Measurements from ENCODE around the gene KNTC1.
A peak's percentile ranks its signal among the peaks of the same experiment; 100 is the strongest.
"Not testable (repeated sequence)": the region's sequence is repeated elsewhere in the genome, so short reads cannot be mapped to it uniquely, and the experiment has no call there.

Gene KNTC1

GRCh38 chr12:122610911-122611310, 83.9 kb downstream of the KNTC1 start:
- Mint-ChIP-seq H3K4me1 (ENCODE audit: low read depth) (no peaks in the 10 kb centered on the region), H3K27me3 (no peaks in the 10 kb centered on the region), H3K4me3 (no peak overlapping the region), H3K27ac (no peak overlapping the region), H3K36me3 (peaks cover 16% of the 10 kb centered on the region), H3K9me3 (ENCODE audit: low read depth) (no peaks in the 10 kb centered on the region)

GRCh38 chr12:122614839-122615238, 87.8 kb downstream of the KNTC1 start:
- Mint-ChIP-seq H3K4me1 (ENCODE audit: low read depth) (no peaks in the 10 kb centered on the region), H3K36me3 (peaks cover 26% of the 10 kb centered on the region), H3K27ac (no peak overlapping the region), H3K9me3 (ENCODE audit: low read depth) (no peaks in the 10 kb centered on the region), H3K27me3 (no peaks in the 10 kb centered on the region), H3K4me3 (no peak overlapping the region)

GRCh38 chr12:122615780-122616179, 88.7 kb downstream of the KNTC1 start:
- Mint-ChIP-seq H3K36me3 (peaks cover 26% of the 10 kb centered on the region), H3K27ac (no peak overlapping the region), H3K4me3 (no peak overlapping the region), H3K9me3 (ENCODE audit: low read depth) (no peaks in the 10 kb centered on the region), H3K4me1 (ENCODE audit: low read depth) (no peaks in the 10 kb centered on the region), H3K27me3 (no peaks in the 10 kb centered on the region)

GRCh38 chr12:122635471-122635870, 108.4 kb downstream of the KNTC1 start:
- H3K36me3 Mint-ChIP-seq = no peaks in the 10 kb centered on the region
- H3K4me3 Mint-ChIP-seq = no peak overlapping the region
- no peaks in the 10 kb centered on the region for H3K27me3 Mint-ChIP-seq
- H3K4me1 Mint-ChIP-seq (ENCODE audit: low read depth) = no peaks in the 10 kb centered on the region
- no peak overlapping the region for H3K27ac Mint-ChIP-seq
- no peaks in the 10 kb centered on the region for H3K9me3 Mint-ChIP-seq (ENCODE audit: low read depth)

- H3K9me3 Mint-ChIP-seq (ENCODE audit: low read depth) = no peaks in the 10 kb centered on the region
- no peak overlapping the region for H3K4me3 Mint-ChIP-seq
- peaks cover 2% of the 10 kb centered on the region for H3K36me3 Mint-ChIP-seq
- peaks cover 15% of the 10 kb centered on the region for H3K4me1 Mint-ChIP-seq (ENCODE audit: low read depth)
- no peak overlapping the region for H3K27ac Mint-ChIP-seq
- peaks cover 2% of the 10 kb centered on the region for H3K27me3 Mint-ChIP-seq
These were observed 116.3 kb downstream of the KNTC1 start for GRCh38 chr12:122643207-122643805.

GRCh38 chr12:122646517-122647217, 119.6 kb downstream of the KNTC1 start:
- H3K27ac Mint-ChIP-seq = peak overlapping the region; percentile 86
- no peaks in the 10 kb centered on the region for H3K9me3 Mint-ChIP-seq (ENCODE audit: low read depth)
- peaks cover 15% of the 10 kb centered on the region for H3K4me1 Mint-ChIP-seq (ENCODE audit: low read depth)
- H3K4me3 Mint-ChIP-seq = peak overlapping the region; percentile 74
- peaks cover 2% of the 10 kb centered on the region for H3K27me3 Mint-ChIP-seq
- H3K36me3 Mint-ChIP-seq = peaks cover 2% of the 10 kb centered on the region

GRCh38 chr12:122651520-122652224, 124.6 kb downstream of the KNTC1 start:
- Mint-ChIP-seq H3K27me3 (peaks cover 2% of the 10 kb centered on the region), H3K36me3 (peaks cover 4% of the 10 kb centered on the region), H3K27ac (no peak overlapping the region), H3K4me1 (ENCODE audit: low read depth) (peaks cover 9% of the 10 kb centered on the region), H3K4me3 (no peak overlapping the region), H3K9me3 (ENCODE audit: low read depth) (no peaks in the 10 kb centered on the region)

- H3K27me3 Mint-ChIP-seq; H3K4me3 Mint-ChIP-seq; H3K27ac Mint-ChIP-seq; H3K4me1 Mint-ChIP-seq (ENCODE audit: low read depth); H3K36me3 Mint-ChIP-seq; H3K9me3 Mint-ChIP-seq (ENCODE audit: low read depth): not testable (repeated sequence)
These were observed 126.2 kb downstream of the KNTC1 start for GRCh38 chr12:122653291-122653690.

- H3K4me1 Mint-ChIP-seq (ENCODE audit: low read depth) = no peaks in the 10 kb centered on the region
- no peaks in the 10 kb centered on the region for H3K9me3 Mint-ChIP-seq (ENCODE audit: low read depth)
- no peaks in the 10 kb centered on the region for H3K27me3 Mint-ChIP-seq
- peaks cover 2% of the 10 kb centered on the region for H3K36me3 Mint-ChIP-seq
- H3K27ac Mint-ChIP-seq = no peak overlapping the region
- H3K4me3 Mint-ChIP-seq = no peak overlapping the region
These were observed 129.2 kb downstream of the KNTC1 start for GRCh38 chr12:122656298-122656697.

- peaks cover 2% of the 10 kb centered on the region for H3K36me3 Mint-ChIP-seq
- no peaks in the 10 kb centered on the region for H3K4me1 Mint-ChIP-seq (ENCODE audit: low read depth)
- no peak overlapping the region for H3K27ac Mint-ChIP-seq
- H3K4me3 Mint-ChIP-seq = no peak overlapping the region
- H3K27me3 Mint-ChIP-seq = no peaks in the 10 kb centered on the region
- no peaks in the 10 kb centered on the region for H3K9me3 Mint-ChIP-seq (ENCODE audit: low read depth)
These were observed 132.5 kb downstream of the KNTC1 start for GRCh38 chr12:122659579-122659978.

GRCh38 chr12:122661246-122661645, 134.2 kb downstream of the KNTC1 start:
- H3K36me3 Mint-ChIP-seq = no peaks in the 10 kb centered on the region
- H3K9me3 Mint-ChIP-seq (ENCODE audit: low read depth) = no peaks in the 10 kb centered on the region
- no peak overlapping the region for H3K4me3 Mint-ChIP-seq
- H3K4me1 Mint-ChIP-seq (ENCODE audit: low read depth) = no peaks in the 10 kb centered on the region
- no peaks in the 10 kb centered on the region for H3K27me3 Mint-ChIP-seq
- no peak overlapping the region for H3K27ac Mint-ChIP-seq

GRCh38 chr12:122661938-122662337, 134.9 kb downstream of the KNTC1 start:
- H3K27me3 Mint-ChIP-seq = no peaks in the 10 kb centered on the region
- H3K27ac Mint-ChIP-seq = no peak overlapping the region
- H3K4me3 Mint-ChIP-seq = no peak overlapping the region
- no peaks in the 10 kb centered on the region for H3K4me1 Mint-ChIP-seq (ENCODE audit: low read depth)
- H3K9me3 Mint-ChIP-seq (ENCODE audit: low read depth) = no peaks in the 10 kb centered on the region
- no peaks in the 10 kb centered on the region for H3K36me3 Mint-ChIP-seq

GRCh38 chr12:122665349-122665748, 138.3 kb downstream of the KNTC1 start:
- H3K9me3 Mint-ChIP-seq (ENCODE audit: low read depth) = no peaks in the 10 kb centered on the region
- H3K27me3 Mint-ChIP-seq = no peaks in the 10 kb centered on the region
- no peaks in the 10 kb centered on the region for H3K4me1 Mint-ChIP-seq (ENCODE audit: low read depth)
- H3K36me3 Mint-ChIP-seq = no peaks in the 10 kb centered on the region
- H3K4me3 Mint-ChIP-seq = no peak overlapping the region
- H3K27ac Mint-ChIP-seq = no peak overlapping the region

- Mint-ChIP-seq H3K27me3 (no peaks in the 10 kb centered on the region), H3K9me3 (ENCODE audit: low read depth) (no peaks in the 10 kb centered on the region), H3K36me3 (no peaks in the 10 kb centered on the region), H3K4me1 (ENCODE audit: low read depth) (no peaks in the 10 kb centered on the region), H3K4me3 (no peak overlapping the region), H3K27ac (no peak overlapping the region)
These were observed 138.7 kb downstream of the KNTC1 start for GRCh38 chr12:122665759-122666158.

GRCh38 chr12:122668268-122668667, 141.2 kb downstream of the KNTC1 start:
- Mint-ChIP-seq H3K27me3 (peaks cover 2% of the 10 kb centered on the region), H3K4me3 (no peak overlapping the region), H3K4me1 (ENCODE audit: low read depth) (no peaks in the 10 kb centered on the region), H3K9me3 (ENCODE audit: low read depth) (no peaks in the 10 kb centered on the region), H3K36me3 (no peaks in the 10 kb centered on the region), H3K27ac (no peak overlapping the region)
